ENCODE data around the gene RPL10.
A peak's percentile ranks its signal among the peaks of the same experiment; 100 is the strongest.

GRCh38 chrX:154436983-154437752 lies 39.0 kb downstream of the RPL10 start, which contains the start of gene GDI1:
- TF ChIP-seq EP300 (conservative IDR thresholded peaks at IDR 0.05; ENCODE audit: poor library complexity, severe bottlenecking) (peak; percentile 8), SMC3 (conservative IDR thresholded peaks at IDR 0.05; ENCODE audit: poor library complexity) (no peak), RAD21 (conservative IDR thresholded peaks at IDR 0.05) (no peak), MXI1 (conservative IDR thresholded peaks at IDR 0.05; ENCODE audit: poor library complexity, severe bottlenecking) (peak; percentile 9), TAF1 (IDR thresholded peaks at IDR 0.05; ENCODE audit: low read depth) (peak; percentile 92), EZH2 (IDR thresholded peaks at IDR 0.05; ENCODE audit: borderline replicate concordance, insufficient read depth, low read length, poor library complexity, severe bottlenecking) (no peak), POLR2AphosphoS5 (IDR thresholded peaks at IDR 0.05) (peak; percentile 94)
- TF ChIP-seq, protein P1, sequence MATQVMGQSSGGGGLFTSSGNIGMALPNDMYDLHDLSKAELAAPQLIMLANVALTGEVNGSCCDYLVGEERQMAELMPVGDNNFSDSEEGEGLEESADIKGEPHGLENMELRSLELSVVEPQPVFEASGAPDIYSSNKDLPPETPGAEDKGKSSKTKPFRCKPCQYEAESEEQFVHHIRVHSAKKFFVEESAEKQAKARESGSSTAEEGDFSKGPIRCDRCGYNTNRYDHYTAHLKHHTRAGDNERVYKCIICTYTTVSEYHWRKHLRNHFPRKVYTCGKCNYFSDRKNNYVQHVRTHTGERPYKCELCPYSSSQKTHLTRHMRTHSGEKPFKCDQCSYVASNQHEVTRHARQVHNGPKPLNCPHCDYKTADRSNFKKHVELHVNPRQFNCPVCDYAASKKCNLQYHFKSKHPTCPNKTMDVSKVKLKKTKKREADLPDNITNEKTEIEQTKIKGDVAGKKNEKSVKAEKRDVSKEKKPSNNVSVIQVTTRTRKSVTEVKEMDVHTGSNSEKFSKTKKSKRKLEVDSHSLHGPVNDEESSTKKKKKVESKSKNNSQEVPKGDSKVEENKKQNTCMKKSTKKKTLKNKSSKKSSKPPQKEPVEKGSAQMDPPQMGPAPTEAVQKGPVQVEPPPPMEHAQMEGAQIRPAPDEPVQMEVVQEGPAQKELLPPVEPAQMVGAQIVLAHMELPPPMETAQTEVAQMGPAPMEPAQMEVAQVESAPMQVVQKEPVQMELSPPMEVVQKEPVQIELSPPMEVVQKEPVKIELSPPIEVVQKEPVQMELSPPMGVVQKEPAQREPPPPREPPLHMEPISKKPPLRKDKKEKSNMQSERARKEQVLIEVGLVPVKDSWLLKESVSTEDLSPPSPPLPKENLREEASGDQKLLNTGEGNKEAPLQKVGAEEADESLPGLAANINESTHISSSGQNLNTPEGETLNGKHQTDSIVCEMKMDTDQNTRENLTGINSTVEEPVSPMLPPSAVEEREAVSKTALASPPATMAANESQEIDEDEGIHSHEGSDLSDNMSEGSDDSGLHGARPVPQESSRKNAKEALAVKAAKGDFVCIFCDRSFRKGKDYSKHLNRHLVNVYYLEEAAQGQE (IDR thresholded peaks at IDR 0.05; ENCODE audit: borderline replicate concordance): peak; percentile 96
- TF ChIP-seq, protein P2, sequence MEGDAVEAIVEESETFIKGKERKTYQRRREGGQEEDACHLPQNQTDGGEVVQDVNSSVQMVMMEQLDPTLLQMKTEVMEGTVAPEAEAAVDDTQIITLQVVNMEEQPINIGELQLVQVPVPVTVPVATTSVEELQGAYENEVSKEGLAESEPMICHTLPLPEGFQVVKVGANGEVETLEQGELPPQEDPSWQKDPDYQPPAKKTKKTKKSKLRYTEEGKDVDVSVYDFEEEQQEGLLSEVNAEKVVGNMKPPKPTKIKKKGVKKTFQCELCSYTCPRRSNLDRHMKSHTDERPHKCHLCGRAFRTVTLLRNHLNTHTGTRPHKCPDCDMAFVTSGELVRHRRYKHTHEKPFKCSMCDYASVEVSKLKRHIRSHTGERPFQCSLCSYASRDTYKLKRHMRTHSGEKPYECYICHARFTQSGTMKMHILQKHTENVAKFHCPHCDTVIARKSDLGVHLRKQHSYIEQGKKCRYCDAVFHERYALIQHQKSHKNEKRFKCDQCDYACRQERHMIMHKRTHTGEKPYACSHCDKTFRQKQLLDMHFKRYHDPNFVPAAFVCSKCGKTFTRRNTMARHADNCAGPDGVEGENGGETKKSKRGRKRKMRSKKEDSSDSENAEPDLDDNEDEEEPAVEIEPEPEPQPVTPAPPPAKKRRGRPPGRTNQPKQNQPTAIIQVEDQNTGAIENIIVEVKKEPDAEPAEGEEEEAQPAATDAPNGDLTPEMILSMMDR (IDR thresholded peaks at IDR 0.05; ENCODE audit: poor library complexity, severe bottlenecking): no peak

Data from neural cell (in vitro differentiated cells).